HL-60/S4 treated with phorbol 12-myristate 13-acetate at 8.2 ng/mL for 4 days and 3 days (cell line): ENCODE data around the gene IVNS1ABP.
"Not testable (repeated sequence)": the region's sequence is repeated elsewhere in the genome, so short reads cannot be mapped to it uniquely, and the experiment has no call there.

Source experiments
- in situ Hi-C: fragments of 300-500 bp; cut with MboI; formaldehyde crosslinking; loops from 2 replicates; pipeline ENCODE4 v1.15.0; 2022; ENCODE audit warnings: low sequenced_read_pairs

IVNS1ABP gene

GRCh38 chr1:185317034-185317885 is at the start of gene IVNS1ABP:
Gene IVNS1ABP (minus strand): TSS chr1:185317243. CDS start chr1:185309493, 7,750 bp downstream.
- in situ Hi-C loops, result no loop called here

GRCh38 chr1:185365951-185366350 is 48.9 kb upstream of the IVNS1ABP start:
- in situ Hi-C loops, result no loop called here

- in situ Hi-C loops, result not testable (repeated sequence)
These were observed 47.5 kb upstream of the IVNS1ABP start for GRCh38 chr1:185364528-185364927.

- in situ Hi-C loops, result no loop called here
These were observed 46.2 kb upstream of the IVNS1ABP start for GRCh38 chr1:185363205-185363604.

- in situ Hi-C loops, result no loop called here
These were observed 43.7 kb upstream of the IVNS1ABP start for GRCh38 chr1:185360714-185361113.

- in situ Hi-C loops, result no loop called here
These were observed 41.9 kb upstream of the IVNS1ABP start for GRCh38 chr1:185358957-185359356.

GRCh38 chr1:185355947-185356346 is 38.9 kb upstream of the IVNS1ABP start:
- in situ Hi-C loops, result no loop called here

- in situ Hi-C loops, result no loop called here
These were observed 36.1 kb upstream of the IVNS1ABP start for GRCh38 chr1:185353124-185353523.

- in situ Hi-C loops, result no loop called here
These were observed 34.9 kb upstream of the IVNS1ABP start for GRCh38 chr1:185351734-185352466.

GRCh38 chr1:185350027-185350442 is 33.0 kb upstream of the IVNS1ABP start:
- in situ Hi-C loops, result no loop called here

- in situ Hi-C loops, result loop anchor here (25.0 kb wide), 1 partner anchor 213 kb away; no protein-coding TSS in a partner anchor
These were observed 32.5 kb upstream of the IVNS1ABP start for GRCh38 chr1:185349556-185349955.

- in situ Hi-C loops, result loop anchor here (25.0 kb wide), 1 partner anchor 213 kb away; no protein-coding TSS in a partner anchor
These were observed 31.9 kb upstream of the IVNS1ABP start for GRCh38 chr1:185348985-185349384.

GRCh38 chr1:185348296-185348695 is 31.3 kb upstream of the IVNS1ABP start:
- in situ Hi-C loops, result loop anchor here (25.0 kb wide), 1 partner anchor 214 kb away; no protein-coding TSS in a partner anchor

GRCh38 chr1:185345913-185346720 is 29.1 kb upstream of the IVNS1ABP start:
- in situ Hi-C loops, result loop anchor here (25.0 kb wide), 1 partner anchor 216 kb away; no protein-coding TSS in a partner anchor

- in situ Hi-C loops, result loop anchor here (25.0 kb wide), 1 partner anchor 219 kb away; no protein-coding TSS in a partner anchor
These were observed 26.3 kb upstream of the IVNS1ABP start for GRCh38 chr1:185343306-185343705.

- in situ Hi-C loops, result loop anchor here (25.0 kb wide), 1 partner anchor 220 kb away; no protein-coding TSS in a partner anchor
These were observed 25.7 kb upstream of the IVNS1ABP start for GRCh38 chr1:185342672-185343259.

GRCh38 chr1:185342017-185342416 is 25.0 kb upstream of the IVNS1ABP start:
- in situ Hi-C loops, result loop anchor here (25.0 kb wide), 1 partner anchor 220 kb away; no protein-coding TSS in a partner anchor

- in situ Hi-C loops, result loop anchor here (25.0 kb wide), 1 partner anchor 221 kb away; no protein-coding TSS in a partner anchor
These were observed 24.2 kb upstream of the IVNS1ABP start for GRCh38 chr1:185341196-185341781.
